ENCODE measurements around the gene IGDCC3. TPM values are rescaled to one million over a fixed set of nuclear protein-coding genes. Genes with fewer than 3 reads are reported as not detected.
A peak's percentile ranks its signal among the peaks of the same experiment; 100 is the strongest.

IGDCC3 gene
- polyA plus RNA-seq, 1 donor from 2014 or later = 14.4 TPM

DNA sequence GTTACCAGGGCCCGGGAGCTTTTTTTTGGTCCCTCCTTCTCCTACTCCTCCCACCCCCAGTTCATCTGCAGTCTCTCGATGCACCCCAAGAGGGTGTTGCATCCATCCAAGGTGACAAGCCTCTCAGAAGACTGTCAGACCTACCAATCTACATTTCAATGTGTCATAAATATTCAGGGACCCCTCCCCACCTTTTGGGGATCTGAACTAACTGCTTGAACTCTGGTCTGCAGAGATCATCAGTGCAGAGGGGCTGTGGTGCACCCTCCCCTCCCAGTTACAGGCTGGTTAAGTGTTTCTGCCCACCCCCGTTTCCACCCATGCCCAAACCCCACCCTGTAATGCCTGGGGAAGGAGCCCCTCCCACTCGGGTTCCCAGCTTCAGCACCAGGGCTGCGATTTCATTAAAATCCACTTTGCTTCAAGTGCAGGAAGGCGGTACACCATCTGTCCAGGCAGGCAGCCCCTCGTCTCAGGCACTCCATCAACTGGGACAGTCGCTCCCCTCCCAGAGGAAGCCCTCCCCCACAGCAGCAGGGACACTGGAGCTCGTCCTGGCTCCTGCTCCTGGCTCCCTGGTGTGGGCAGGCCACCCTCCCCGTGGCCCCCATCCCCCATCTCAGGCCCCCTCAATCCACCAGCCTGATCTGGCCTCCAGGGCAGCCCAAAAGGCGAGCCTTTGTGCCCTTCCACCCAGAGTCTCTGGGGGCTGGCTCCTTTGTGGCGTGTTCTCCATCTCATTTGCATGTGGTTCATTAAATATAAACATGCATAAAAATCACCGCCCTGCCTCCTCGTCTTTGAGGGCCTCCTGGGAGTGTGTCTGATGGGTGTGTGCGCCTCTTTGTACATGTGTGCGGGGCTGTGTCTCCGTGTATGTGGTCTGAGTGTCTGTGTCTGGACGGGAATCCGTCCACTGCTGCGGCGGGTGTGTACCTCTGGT, 41.0 kb downstream of the IGDCC3 start:
- H4K20me1 ChIP-seq (ENCODE audit: insufficient read depth) = no peaks in the 10 kb centered on the region
- peak overlapping the region; percentile 53 for H3K4me3 ChIP-seq (ENCODE audit: low read length)
- no peaks in the 10 kb centered on the region for H3K9me3 ChIP-seq (ENCODE audit: low read length)

DNA sequence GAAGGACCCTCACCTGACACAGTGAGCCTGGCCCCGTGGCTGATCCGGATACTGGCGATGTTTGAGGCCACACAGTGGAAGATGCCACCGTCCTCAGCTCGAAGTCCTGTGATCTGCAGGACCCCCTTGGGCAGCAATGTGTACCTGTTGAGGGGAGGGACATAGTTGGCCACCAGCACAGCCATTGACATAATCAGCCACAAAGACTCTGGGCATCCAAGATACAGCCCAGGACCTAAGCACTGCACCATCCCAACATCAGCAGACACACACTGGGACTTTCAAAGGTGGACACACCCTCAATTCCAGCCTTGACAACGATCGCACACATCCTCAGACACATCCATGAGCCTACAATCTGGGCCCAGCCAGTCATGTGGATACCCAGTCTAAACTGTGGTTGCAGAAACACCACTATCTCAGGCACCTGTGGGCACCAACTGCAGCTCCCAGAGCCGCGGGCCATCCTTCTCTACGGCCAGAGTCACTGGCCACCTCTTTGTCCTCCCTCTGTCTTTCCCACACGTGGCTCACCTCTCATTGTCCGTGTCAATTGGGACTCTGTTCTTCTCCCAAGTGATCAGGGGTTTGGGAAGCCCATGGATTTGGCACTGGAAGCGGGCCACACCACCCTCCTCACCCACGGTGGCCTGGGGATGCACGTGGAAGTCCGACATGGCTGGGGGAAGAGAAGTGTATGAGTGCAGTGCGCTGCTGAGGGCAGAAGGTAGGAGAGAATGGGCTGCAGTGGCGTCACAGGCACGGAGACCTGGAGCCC, 42.3 kb downstream of the IGDCC3 start:
- no peaks in the 10 kb centered on the region for H3K79me2 ChIP-seq (replicated peaks; ENCODE audit: insufficient read depth, low read length)
- no peaks in the 10 kb centered on the region for H3F3A ChIP-seq (ENCODE audit: insufficient read depth, low read length, poor library complexity, severe bottlenecking)
- H4K20me1 ChIP-seq (ENCODE audit: insufficient read depth) = no peaks in the 10 kb centered on the region
- H3K4me2 ChIP-seq (ENCODE audit: low read length) = no peak overlapping the region
- H3K9me3 ChIP-seq (ENCODE audit: low read length) = no peaks in the 10 kb centered on the region
- H3K9me2 ChIP-seq (ENCODE audit: insufficient read depth, low read length) = no peaks in the 10 kb centered on the region
- no peaks in the 10 kb centered on the region for H3K27me3 ChIP-seq (ENCODE audit: insufficient read depth, low read depth, low read length)
- H3K27ac ChIP-seq (ENCODE audit: low read length) = no peak overlapping the region
- no peaks in the 10 kb centered on the region for H3K36me3 ChIP-seq (ENCODE audit: insufficient read depth, low read length)
- no peak overlapping the region for H2AFZ ChIP-seq (ENCODE audit: low read depth, low read length)
- no peak overlapping the region for H3K9ac ChIP-seq (ENCODE audit: low read length)
- H3K4me3 ChIP-seq (ENCODE audit: low read length) = no peak overlapping the region
- TF ChIP-seq MXI1 (conservative IDR thresholded peaks at IDR 0.05; ENCODE audit: poor library complexity, severe bottlenecking) (no peak), TAF1 (IDR thresholded peaks at IDR 0.05; ENCODE audit: low read depth) (no peak), EZH2 (IDR thresholded peaks at IDR 0.05; ENCODE audit: borderline replicate concordance, insufficient read depth, low read length, poor library complexity, severe bottlenecking) (no peak), SMC3 (conservative IDR thresholded peaks at IDR 0.05; ENCODE audit: poor library complexity) (no peak)
- TF ChIP-seq, protein P1, sequence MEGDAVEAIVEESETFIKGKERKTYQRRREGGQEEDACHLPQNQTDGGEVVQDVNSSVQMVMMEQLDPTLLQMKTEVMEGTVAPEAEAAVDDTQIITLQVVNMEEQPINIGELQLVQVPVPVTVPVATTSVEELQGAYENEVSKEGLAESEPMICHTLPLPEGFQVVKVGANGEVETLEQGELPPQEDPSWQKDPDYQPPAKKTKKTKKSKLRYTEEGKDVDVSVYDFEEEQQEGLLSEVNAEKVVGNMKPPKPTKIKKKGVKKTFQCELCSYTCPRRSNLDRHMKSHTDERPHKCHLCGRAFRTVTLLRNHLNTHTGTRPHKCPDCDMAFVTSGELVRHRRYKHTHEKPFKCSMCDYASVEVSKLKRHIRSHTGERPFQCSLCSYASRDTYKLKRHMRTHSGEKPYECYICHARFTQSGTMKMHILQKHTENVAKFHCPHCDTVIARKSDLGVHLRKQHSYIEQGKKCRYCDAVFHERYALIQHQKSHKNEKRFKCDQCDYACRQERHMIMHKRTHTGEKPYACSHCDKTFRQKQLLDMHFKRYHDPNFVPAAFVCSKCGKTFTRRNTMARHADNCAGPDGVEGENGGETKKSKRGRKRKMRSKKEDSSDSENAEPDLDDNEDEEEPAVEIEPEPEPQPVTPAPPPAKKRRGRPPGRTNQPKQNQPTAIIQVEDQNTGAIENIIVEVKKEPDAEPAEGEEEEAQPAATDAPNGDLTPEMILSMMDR (IDR thresholded peaks at IDR 0.05; ENCODE audit: poor library complexity, severe bottlenecking) = no peak
- TF ChIP-seq, protein P2, sequence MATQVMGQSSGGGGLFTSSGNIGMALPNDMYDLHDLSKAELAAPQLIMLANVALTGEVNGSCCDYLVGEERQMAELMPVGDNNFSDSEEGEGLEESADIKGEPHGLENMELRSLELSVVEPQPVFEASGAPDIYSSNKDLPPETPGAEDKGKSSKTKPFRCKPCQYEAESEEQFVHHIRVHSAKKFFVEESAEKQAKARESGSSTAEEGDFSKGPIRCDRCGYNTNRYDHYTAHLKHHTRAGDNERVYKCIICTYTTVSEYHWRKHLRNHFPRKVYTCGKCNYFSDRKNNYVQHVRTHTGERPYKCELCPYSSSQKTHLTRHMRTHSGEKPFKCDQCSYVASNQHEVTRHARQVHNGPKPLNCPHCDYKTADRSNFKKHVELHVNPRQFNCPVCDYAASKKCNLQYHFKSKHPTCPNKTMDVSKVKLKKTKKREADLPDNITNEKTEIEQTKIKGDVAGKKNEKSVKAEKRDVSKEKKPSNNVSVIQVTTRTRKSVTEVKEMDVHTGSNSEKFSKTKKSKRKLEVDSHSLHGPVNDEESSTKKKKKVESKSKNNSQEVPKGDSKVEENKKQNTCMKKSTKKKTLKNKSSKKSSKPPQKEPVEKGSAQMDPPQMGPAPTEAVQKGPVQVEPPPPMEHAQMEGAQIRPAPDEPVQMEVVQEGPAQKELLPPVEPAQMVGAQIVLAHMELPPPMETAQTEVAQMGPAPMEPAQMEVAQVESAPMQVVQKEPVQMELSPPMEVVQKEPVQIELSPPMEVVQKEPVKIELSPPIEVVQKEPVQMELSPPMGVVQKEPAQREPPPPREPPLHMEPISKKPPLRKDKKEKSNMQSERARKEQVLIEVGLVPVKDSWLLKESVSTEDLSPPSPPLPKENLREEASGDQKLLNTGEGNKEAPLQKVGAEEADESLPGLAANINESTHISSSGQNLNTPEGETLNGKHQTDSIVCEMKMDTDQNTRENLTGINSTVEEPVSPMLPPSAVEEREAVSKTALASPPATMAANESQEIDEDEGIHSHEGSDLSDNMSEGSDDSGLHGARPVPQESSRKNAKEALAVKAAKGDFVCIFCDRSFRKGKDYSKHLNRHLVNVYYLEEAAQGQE (IDR thresholded peaks at IDR 0.05; ENCODE audit: borderline replicate concordance) = no peak

More for the DNA sequence above, 41.0 kb downstream of the IGDCC3 start:
- Histone ChIP-seq H3K79me2 (replicated peaks; ENCODE audit: insufficient read depth, low read length) (peaks cover 6% of the 10 kb centered on the region), H3F3A (ENCODE audit: insufficient read depth, low read length, poor library complexity, severe bottlenecking) (no peaks in the 10 kb centered on the region), H3K36me3 (ENCODE audit: insufficient read depth, low read length) (no peaks in the 10 kb centered on the region), H2AFZ (ENCODE audit: low read depth, low read length) (no peak overlapping the region), H3K4me2 (ENCODE audit: low read length) (peak overlapping the region; percentile 14), H3K27ac (ENCODE audit: low read length) (peak overlapping the region; percentile 87), H3K9ac (ENCODE audit: low read length) (peak overlapping the region; percentile 62), H3K9me2 (ENCODE audit: insufficient read depth, low read length) (no peaks in the 10 kb centered on the region), H3K27me3 (ENCODE audit: insufficient read depth, low read depth, low read length) (no peaks in the 10 kb centered on the region)
- TF ChIP-seq EZH2 (IDR thresholded peaks at IDR 0.05; ENCODE audit: borderline replicate concordance, insufficient read depth, low read length, poor library complexity, severe bottlenecking) = no peak
- TF ChIP-seq, protein P2 (IDR thresholded peaks at IDR 0.05; ENCODE audit: borderline replicate concordance) = no peak
- TF ChIP-seq EP300 (conservative IDR thresholded peaks at IDR 0.05; ENCODE audit: poor library complexity, severe bottlenecking) = no peak
- TF ChIP-seq TAF1 (IDR thresholded peaks at IDR 0.05; ENCODE audit: low read depth) = no peak
- TF ChIP-seq RAD21 (conservative IDR thresholded peaks at IDR 0.05) = peak; percentile 51
- TF ChIP-seq, protein P1 (IDR thresholded peaks at IDR 0.05; ENCODE audit: poor library complexity, severe bottlenecking) = peak; percentile 61
- peak; percentile 58 for TF ChIP-seq SMC3 (conservative IDR thresholded peaks at IDR 0.05; ENCODE audit: poor library complexity)
- TF ChIP-seq POLR2AphosphoS5 (IDR thresholded peaks at IDR 0.05) = no peak
